Activated naive CD4-positive, alpha-beta T cell treated with anti-CD3 and anti-CD28 coated beads, Interleukin-2, amount 10 ng/mL, durations not matched to agents 7 days and 5 days (primary cell): ENCODE data around the gene CDH23.

Source experiments
- CTCF ChIA-PET: fragments of 350-600 bp; sonication (Branson Sonifier 250); formaldehyde crosslinking; loops from one replicate; lab custom pipeline; 2021; ENCODE audit warnings: antibody characterized with exemption; lab: Charles Lee
- DNase-seq: peaks from one replicate; pipeline ENCODE4 v3.0.0-alpha.2; 2020
- H3K27ac Mint-ChIP-seq: one replicate; pipeline ENCODE4 v1.8.0; 2021; ENCODE audit warnings: mild to moderate bottlenecking, moderate library complexity, mixed read lengths
- H3K27me3 Mint-ChIP-seq: one replicate; pipeline ENCODE4 v1.8.0; 2021; ENCODE audit warnings: mild to moderate bottlenecking, mixed read lengths
- H3K36me3 Mint-ChIP-seq: one replicate; pipeline ENCODE4 v1.8.0; 2021; ENCODE audit warnings: mixed read lengths
- H3K4me1 Mint-ChIP-seq: one replicate; pipeline ENCODE4 v1.8.0; 2021; ENCODE audit warnings: mixed read lengths
- H3K4me3 Mint-ChIP-seq: one replicate; pipeline ENCODE4 v1.8.0; 2021; ENCODE audit warnings: mild to moderate bottlenecking, moderate library complexity, mixed read lengths
- H3K9me3 Mint-ChIP-seq: one replicate; pipeline ENCODE4 v1.8.0; 2021; ENCODE audit warnings: mixed read lengths

CDH23 gene

DNA sequence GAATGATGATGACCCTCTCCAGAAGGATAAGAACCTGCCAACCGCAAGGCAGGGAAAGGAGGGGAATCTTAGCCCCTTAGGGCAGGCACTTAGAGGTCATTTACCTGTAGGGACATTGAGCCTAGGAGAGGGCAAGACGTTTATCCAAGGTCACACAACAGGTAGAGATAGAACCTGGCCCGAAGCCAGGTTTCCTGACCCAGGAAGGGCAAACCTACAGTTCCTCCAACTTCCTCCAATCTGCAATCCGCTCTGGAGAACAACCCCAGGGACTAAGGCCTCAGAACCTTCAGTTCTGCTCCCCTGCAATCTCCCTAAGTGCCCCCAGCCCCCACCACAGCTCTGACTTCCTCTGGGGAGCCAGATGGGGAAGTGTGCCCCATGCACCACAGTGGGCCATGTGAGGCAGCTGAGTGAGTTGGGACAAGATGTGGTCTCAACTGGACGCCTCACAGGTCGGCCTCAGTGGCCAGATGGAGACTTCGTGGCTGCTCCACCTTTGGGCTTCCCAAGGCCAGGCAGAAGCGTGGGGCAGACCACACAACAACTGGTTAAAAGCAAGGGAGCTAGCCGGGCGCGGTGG is 455.7 kb downstream of the CDH23 start:
- no peak for DNase-seq
- Mint-ChIP-seq H3K9me3 (no peaks in the 10 kb centered on the region), H3K27ac (no peak overlapping the region), H3K27me3 (peaks cover 17% of the 10 kb centered on the region), H3K4me1 (peaks cover 38% of the 10 kb centered on the region), H3K36me3 (peaks cover 3% of the 10 kb centered on the region), H3K4me3 (no peak overlapping the region)
- CTCF ChIA-PET: no interaction called here

DNA sequence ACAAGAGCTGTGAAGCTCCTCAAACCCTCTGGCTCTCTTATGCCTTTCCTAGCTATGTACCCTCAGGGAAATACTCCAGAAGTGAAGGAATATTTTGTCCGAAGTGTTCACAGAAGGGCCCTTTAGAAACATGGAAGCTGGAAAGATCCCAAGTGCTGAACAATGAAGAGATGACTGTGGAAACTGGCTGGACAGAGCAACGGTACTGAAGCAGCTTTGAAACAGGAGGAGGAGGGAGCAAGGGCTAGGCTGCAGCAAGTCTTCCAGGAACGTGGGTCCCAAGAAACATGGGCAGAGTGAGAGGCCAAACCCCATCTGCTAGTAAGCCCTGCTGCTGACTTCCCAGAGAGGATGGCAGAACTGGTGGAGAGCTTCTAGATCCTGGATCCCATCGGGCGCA is 457.3 kb downstream of the CDH23 start:
- no peak overlapping the region for H3K4me3 Mint-ChIP-seq
- H3K9me3 Mint-ChIP-seq: no peaks in the 10 kb centered on the region
- H3K27ac Mint-ChIP-seq: no peak overlapping the region
- H3K27me3 Mint-ChIP-seq: peaks cover 22% of the 10 kb centered on the region
- CTCF ChIA-PET: interaction anchor here (0.6 kb wide), 1 partner anchor 1582 kb away, joined by 3 read pairs; no protein-coding TSS in a partner anchor
- peaks cover 24% of the 10 kb centered on the region for H3K4me1 Mint-ChIP-seq
- peaks cover 3% of the 10 kb centered on the region for H3K36me3 Mint-ChIP-seq
- DNase-seq: no peak

DNA sequence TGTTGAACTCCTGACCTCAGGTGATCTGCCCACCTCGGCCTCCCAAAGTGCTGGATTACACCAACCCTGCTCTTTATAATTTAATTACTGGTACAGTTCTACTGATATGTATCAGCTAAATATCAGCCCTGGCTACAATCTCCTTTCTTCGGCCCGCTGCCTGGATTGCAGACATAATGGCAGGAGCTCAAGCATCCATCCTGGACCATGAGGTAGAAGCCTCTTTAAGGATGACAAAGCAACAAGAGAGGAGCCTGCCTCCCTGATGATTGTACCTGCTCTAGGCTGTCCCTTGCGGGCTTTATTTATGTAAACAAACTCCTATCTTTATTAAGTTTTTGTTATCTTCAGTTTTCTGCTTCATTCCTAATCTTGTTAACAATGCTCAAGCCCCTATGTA is 459.9 kb downstream of the CDH23 start:
- peaks cover 22% of the 10 kb centered on the region for H3K27me3 Mint-ChIP-seq
- no peaks in the 10 kb centered on the region for H3K9me3 Mint-ChIP-seq
- no peak for DNase-seq
- H3K27ac Mint-ChIP-seq: no peak overlapping the region
- no peak overlapping the region for H3K4me3 Mint-ChIP-seq
- peaks cover 4% of the 10 kb centered on the region for H3K4me1 Mint-ChIP-seq
- no peaks in the 10 kb centered on the region for H3K36me3 Mint-ChIP-seq
- CTCF ChIA-PET: no interaction called here

DNA sequence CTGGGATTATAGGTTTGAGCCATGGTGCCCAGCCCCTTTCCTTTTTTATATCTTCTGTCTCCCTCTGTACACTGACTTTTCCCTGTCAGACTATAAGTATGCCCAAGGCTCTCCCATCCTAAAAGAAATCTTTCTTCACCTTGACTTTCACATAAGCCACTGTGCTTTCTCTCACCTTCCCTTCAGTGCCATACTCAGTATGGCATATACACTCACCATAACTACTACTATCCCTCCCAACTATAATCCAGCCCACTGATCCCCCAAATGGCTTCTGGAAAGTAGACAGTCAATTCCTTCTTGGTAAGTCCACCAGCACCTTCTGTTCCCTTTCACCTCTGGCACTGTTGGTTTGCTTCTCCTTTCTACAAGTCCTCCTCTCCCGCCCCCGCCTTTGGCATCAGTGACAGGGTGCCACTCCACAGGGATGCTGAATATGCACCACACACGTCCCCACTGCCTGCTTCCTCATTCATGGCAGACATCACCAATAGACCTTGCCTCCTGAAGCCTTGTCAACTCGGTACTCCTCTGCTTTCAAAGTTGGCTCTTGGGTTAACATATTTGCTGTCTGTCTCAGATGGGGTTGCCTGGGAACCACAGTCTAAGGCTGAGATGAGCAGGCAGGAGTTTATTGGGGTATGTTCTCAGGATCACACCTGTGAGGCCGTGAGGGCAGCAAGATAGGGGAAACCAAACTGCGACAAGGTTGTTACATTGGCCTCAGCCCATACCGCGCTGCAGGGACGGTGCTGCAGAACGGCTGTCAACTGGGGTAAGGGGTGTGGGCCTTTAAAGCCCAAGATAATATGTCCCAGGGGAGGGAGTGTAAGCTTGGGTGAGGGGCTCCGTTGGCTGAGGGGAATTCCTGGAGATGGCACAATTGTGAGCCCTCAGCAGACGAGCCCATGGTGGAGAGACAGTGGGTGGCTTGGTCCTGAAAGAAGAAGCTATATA is 461.5 kb downstream of the CDH23 start:
- DNase-seq: no peak
- Mint-ChIP-seq H3K27me3 (peaks cover 20% of the 10 kb centered on the region), H3K27ac (no peak overlapping the region), H3K9me3 (no peaks in the 10 kb centered on the region), H3K36me3 (no peaks in the 10 kb centered on the region), H3K4me3 (no peak overlapping the region), H3K4me1 (no peaks in the 10 kb centered on the region)
- CTCF ChIA-PET: no interaction called here

DNA sequence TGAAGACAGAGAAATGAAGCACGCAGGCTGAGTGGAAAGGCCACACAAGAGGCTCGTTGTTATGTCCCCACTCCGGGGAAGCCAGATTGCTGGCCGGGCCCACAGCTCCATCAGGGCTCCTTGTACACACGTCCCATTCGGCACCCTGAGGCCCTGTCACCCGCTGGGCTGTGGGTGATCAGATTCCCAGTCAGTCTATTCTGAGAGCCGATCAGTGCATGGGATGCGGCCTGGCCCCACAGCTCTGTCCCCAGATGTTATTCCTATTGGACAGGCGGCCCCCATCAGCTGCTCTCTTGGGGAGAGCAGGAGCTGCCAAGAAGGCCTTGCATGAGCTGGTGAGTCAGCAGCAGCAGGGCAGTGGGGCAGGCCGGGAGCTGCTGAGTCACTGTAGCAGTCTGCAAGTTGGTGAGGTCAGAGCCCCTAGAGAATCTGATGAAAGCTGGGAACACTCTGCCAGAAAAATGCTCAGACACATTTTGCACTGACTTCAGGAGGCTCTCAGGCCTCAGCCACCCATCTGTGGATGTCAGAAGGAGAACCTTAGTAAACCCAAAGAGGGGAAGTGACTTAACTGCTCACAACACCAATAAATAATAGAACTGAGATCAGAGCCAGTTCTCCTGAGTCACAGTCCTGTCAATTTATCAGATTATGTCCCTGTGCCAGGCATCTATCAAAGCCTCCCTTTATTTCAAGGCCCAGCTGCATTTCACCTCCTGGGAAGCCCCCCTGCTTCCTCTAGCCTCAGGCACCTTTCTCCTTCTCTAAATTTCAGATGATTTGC is 463.7 kb downstream of the CDH23 start:
- H3K27ac Mint-ChIP-seq: no peak overlapping the region

DNA sequence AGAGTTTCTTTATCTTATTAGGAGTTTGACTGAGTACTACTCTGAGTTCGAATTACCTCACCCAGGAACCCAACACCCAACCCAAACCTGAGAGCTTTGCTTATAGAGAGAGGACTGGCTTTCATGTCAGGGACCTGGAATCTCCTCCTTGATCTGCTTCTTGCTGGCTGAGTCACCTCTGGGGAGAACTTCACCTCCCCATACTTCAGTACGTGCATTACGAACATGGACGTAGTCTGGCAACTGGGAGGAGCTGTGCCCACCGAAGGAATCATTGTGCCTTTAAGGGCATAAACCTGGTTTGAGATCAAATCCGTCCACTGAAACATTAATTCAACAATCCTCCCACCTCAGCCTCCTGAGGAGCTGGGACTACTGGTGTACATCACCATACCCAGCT is 466.5 kb downstream of the CDH23 start:
- CTCF ChIA-PET: no interaction called here
- H3K27me3 Mint-ChIP-seq: peaks cover 6% of the 10 kb centered on the region
- no peaks in the 10 kb centered on the region for H3K36me3 Mint-ChIP-seq
- no peak overlapping the region for H3K27ac Mint-ChIP-seq
- H3K4me3 Mint-ChIP-seq: no peak overlapping the region
- H3K9me3 Mint-ChIP-seq: no peaks in the 10 kb centered on the region
- no peaks in the 10 kb centered on the region for H3K4me1 Mint-ChIP-seq
- DNase-seq: no peak

More for the DNA sequence above, 463.7 kb downstream of the CDH23 start:
- peaks cover 5% of the 10 kb centered on the region for H3K27me3 Mint-ChIP-seq
- CTCF ChIA-PET: interaction anchor here (1.5 kb wide), 2 partner anchors 9 to 36 kb away, joined by 5 to 6 read pairs; partner anchors contain the start of gene PSAP
- no peak for DNase-seq
- H3K4me3 Mint-ChIP-seq: no peak overlapping the region
- H3K4me1 Mint-ChIP-seq: no peaks in the 10 kb centered on the region
- H3K9me3 Mint-ChIP-seq: no peaks in the 10 kb centered on the region
- no peaks in the 10 kb centered on the region for H3K36me3 Mint-ChIP-seq

DNA sequence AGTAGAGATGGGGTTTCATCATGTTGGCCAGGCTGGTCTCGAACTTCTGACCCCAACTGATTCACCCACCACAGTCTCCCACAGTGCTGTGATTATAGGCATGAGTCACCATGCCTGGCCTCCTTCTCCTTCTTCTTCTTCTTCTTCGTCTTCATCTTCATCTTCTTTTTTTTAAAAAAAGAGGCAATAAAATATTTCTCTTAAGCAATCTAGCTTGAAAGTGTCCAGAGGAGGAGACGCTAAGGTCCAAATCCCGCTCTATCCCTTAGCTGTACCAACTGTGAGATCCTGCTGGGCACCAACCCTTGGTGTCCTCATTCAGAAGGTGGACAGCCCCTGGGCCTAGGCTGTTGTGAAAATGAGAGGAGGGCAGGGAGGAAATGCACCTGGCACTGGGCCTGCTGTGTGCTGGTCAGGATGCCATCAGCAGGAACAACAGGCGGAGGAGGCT is 468.2 kb downstream of the CDH23 start:
- CTCF ChIA-PET: no interaction called here
- no peak for DNase-seq
- peaks cover 7% of the 10 kb centered on the region for H3K27me3 Mint-ChIP-seq

More for the DNA sequence above, 468.2 kb downstream of the CDH23 start:
- no peaks in the 10 kb centered on the region for H3K4me1 Mint-ChIP-seq
- H3K9me3 Mint-ChIP-seq: no peaks in the 10 kb centered on the region
- no peaks in the 10 kb centered on the region for H3K36me3 Mint-ChIP-seq
- no peak overlapping the region for H3K4me3 Mint-ChIP-seq
- no peak overlapping the region for H3K27ac Mint-ChIP-seq
